ENCODE data around the gene GIMD1. TPM values are rescaled to one million over a fixed set of nuclear protein-coding genes. Genes with fewer than 3 reads are reported as not detected.
A peak's percentile ranks its signal among the peaks of the same experiment; 100 is the strongest.

GIMD1 gene
- total and polyA plus RNA-seq, 9 of the 15 experiments (the other 6 are each of a cell fraction or from before 2014, with no cell fraction given), result not detected

- TF ChIP-seq PRDM10 (IDR thresholded peaks at IDR 0.05; ENCODE audit: partially characterized antibody), result peak; percentile 37
- TF ChIP-seq ARID4B (CRISPR knock-in tag; IDR thresholded peaks at IDR 0.05), result peak; percentile 71
- peak; percentile 69 for TF ChIP-seq GABPB1 (CRISPR knock-in tag; IDR thresholded peaks at IDR 0.05)
- peak; percentile 82 for TF ChIP-seq TAF9B (IDR thresholded peaks at IDR 0.05; ENCODE audit: partially characterized antibody)
- 0 out of 2 replicates have a peak, but pooled peaks have one; percentile 34 for TF ChIP-seq SMARCA5 (IDR thresholded peaks at IDR 0.05)
- peak in 1 of 2 experiments; percentile 68; a peak in 2 of 4 replicates for TF ChIP-seq CSDE1 (IDR thresholded peaks at IDR 0.05)
- TF ChIP-seq KAT8 (IDR thresholded peaks at IDR 0.05; ENCODE audit: low read depth), result peak; percentile 68; the same call in 1 of the 2 replicates
- peak; percentile 89 to 94 for TF ChIP-seq MNT (conservative IDR thresholded peaks at IDR 0.05)
- peak; percentile 63 for TF ChIP-seq POLR2AphosphoS5 (IDR thresholded peaks at IDR 0.05; ENCODE audit: control insufficient read depth, insufficient read depth, low read depth, low read length)
- TF ChIP-seq NFE2 (IDR thresholded peaks at IDR 0.05; ENCODE audit: low read depth), result peak; percentile 93
- TF ChIP-seq PKNOX1 (IDR thresholded peaks at IDR 0.05), result peak; percentile 81
Measured at GRCh38 chr4:106315968-106316772, 52.4 kb downstream of the GIMD1 start, which contains the start of the genes AIMP1 and TBCK (continued).

Measured in K562 (cell line).